AG09319 (cell line): ENCODE results near the gene MROH8.
"Not testable (repeated sequence)": the region's sequence is repeated elsewhere in the genome, so short reads cannot be mapped to it uniquely, and the experiment has no call there.

ENCODE experiments used
- DNase-seq: peaks from one replicate; pipeline ENCODE4 v3.0.0-alpha.2; 2010; ENCODE audit warnings: low read depth; ENCODE audit errors: extremely low read depth
- TF ChIP-seq, protein P1 (sequence below): IDR thresholded peaks from 2 replicates; pipeline ENCODE4 v1.5.1; 2011; ENCODE audit warnings: low read depth, mild to moderate bottlenecking, inconsistent platforms, low read length, moderate library complexity

Gene MROH8

DNA sequence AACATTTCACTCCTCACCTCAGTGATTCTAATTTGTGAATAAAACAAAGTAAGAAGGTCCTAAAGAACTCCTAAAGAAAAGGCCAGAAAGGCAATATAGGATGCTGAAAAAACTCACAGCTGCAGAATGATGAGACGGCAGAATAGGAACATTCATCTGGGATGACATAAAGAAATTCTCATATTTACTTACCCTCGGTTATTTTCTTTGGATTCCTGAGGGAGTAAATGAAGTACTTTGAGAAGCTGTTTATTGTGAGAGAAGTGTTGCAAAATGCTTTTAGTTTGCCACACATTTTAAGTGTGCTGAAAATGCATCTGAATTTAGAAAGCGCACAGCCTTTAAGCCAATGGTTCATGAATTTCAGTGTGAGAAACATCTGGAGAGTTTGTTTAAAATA is 47.9 kb downstream of the MROH8 start:
- TF ChIP-seq, protein P1, sequence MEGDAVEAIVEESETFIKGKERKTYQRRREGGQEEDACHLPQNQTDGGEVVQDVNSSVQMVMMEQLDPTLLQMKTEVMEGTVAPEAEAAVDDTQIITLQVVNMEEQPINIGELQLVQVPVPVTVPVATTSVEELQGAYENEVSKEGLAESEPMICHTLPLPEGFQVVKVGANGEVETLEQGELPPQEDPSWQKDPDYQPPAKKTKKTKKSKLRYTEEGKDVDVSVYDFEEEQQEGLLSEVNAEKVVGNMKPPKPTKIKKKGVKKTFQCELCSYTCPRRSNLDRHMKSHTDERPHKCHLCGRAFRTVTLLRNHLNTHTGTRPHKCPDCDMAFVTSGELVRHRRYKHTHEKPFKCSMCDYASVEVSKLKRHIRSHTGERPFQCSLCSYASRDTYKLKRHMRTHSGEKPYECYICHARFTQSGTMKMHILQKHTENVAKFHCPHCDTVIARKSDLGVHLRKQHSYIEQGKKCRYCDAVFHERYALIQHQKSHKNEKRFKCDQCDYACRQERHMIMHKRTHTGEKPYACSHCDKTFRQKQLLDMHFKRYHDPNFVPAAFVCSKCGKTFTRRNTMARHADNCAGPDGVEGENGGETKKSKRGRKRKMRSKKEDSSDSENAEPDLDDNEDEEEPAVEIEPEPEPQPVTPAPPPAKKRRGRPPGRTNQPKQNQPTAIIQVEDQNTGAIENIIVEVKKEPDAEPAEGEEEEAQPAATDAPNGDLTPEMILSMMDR = no peak
- no peak for DNase-seq

DNA sequence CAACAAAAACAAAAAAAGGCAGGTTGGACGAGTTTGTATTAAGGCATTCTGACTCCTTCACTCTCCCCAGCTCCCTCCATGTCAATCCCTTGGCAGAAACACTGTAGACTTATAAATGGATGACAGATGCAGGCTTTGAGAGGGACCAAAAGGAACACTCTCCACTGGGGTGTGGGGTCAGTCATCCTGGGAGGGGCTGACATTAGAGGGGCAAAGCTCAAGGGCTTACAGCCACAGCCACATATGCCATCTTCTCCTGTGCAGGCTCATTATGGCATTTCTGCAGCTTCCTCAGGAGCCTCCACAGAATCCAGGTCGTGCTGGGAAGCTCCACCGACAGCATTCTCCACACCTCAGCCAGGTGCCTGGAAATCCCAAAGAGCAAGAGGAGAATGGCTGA is 50.5 kb downstream of the MROH8 start:
- DNase-seq = no peak
- TF ChIP-seq, protein P1 = no peak

DNA sequence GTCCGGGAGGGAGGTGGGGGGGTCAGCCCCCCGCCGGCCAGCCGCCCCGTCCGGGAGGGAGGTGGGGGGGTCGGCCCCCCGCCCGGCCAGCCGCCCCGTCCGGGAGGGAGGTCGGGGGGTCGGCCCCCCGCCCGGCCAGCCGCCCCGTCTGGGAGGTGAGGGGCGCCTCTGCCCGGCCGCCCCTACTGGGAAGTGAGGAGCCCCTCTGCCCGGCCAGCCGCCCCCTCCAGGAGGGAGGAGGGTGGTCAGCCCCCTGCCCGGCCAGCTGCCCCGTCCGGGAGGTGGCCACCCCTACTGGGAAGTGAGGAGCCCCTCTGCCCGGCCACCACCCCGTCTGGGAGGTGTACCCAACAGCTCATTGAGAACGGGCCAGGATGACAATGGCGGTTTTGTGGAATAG is 53.1 kb downstream of the MROH8 start:
- not testable (repeated sequence) for DNase-seq

DNA sequence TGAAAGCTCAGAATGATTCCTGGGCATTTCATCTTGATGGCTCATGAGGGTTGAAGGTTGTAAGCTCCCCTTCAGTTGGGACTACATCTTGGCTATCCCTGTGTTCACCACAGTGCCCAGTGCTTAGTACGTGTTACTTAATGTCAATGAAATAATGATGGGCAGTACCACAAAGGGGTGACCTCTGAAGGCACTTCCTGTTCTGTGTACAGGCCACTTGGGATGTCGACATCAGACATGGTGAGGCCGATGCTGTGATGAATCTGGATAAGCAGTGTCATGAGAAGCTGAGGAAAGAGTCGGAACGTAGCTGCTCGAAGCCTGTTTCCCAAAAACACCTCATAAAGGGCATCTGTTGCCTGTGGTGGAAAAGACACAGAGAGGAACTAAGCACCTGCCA is 55.9 kb downstream of the MROH8 start:
- no peak for DNase-seq
- TF ChIP-seq, protein P1 = no peak

DNA sequence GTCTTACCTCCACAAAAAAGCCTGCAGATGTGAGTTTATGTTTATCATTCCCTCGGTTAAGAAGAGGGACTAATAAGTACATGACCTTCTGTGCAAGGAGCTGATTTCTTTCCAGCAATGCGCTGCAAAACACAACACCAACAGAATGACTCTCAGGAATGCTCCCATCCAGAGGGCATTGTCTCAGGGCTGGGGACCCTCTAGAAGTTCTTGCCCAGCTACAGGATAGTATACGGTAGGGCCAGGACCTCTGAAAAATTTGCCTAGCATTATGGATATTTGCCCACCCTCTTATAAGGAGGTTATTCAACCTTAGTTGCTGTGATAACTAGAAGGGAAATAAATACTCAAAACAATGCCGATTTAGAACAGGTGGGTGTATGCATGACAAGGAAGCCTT is 58.9 kb downstream of the MROH8 start:
- DNase-seq = no peak
- TF ChIP-seq, protein P1 = no peak

DNA sequence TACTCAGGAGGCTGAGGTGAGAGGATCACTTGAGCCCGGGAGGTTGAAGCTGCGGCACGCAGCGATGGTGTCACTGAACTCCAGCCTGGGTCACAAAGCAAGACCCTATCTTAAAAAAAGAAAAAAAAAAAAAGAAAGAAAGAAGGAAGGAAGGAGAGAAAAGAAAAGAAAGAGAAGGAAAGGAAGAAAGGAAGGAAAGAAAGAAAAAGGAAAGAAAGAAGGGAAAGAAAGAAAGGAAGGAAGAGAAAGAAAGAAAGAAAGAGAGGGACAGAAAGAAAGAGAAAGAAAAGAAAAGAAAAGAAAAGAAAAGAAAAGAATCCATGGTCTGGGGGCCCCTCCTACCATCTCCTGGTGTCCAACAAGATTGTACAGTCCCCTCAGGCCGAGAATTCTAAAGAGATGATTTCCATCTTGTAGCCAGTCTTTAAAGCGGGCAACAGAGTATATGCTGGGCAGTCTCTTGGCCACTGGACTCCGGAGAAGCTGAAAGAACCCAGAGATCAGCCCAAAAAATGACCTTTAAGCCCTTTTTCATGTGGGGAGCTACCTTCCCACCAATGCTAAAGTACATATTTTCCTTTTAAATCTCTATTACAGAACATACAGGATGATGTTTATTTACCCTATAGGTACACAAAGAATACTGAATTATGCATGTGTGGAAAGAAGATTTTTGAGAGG is 59.9 kb downstream of the MROH8 start:
- no peak for DNase-seq
- TF ChIP-seq, protein P1 = no peak

DNA sequence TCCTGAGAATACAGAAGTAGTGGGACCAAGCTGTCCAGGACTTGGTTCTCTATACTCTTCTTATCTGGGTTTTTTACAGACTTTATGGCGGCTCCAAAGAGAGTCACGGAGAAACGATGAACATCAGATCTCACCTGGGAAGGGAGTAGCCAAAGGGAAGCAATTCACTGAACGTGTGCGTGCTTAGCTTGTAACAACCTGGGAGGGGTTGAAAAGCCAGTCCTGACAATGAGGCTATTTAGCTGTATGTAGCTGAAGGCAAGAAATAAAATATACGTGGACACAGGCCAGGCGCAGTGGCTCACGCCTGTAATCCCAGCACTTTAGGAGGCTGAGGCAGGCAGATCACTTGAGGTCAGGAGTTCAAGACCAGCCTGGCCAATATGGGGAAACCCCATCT is 65.3 kb downstream of the MROH8 start:
- TF ChIP-seq, protein P1 = no peak
- DNase-seq = no peak

DNA sequence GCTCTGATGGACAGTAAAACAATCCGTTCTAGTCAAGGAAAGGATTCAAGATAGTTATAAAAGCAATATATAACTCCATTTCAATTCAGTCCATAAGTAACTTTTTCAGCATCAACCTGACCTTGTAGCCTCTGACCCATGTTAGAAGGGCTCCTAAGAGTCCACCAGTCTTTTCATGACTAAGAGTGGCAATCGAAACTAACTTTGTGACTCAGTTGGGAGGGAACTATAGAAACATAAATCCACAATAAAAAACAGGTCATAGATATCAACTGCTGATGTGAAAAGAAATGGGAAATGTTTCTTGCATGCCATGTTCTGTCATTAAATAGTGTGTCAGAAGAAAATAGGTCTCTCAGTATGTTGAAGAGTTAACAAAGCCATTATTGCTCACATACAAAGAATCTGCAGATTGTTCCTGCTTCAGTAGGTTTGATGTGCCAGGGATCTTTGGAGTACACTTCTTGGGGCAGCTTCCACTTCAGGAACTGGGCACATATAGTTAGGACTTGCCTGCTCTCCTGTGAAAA is 67.4 kb downstream of the MROH8 start:
- TF ChIP-seq, protein P1 = no peak
- no peak for DNase-seq
